NCI-H82 (cell line): ENCODE measurements around the gene ERICH6.

Source experiments
- DNase-seq: peaks from one replicate; lab custom pipeline; 2025; lab: John Stamatoyannopoulos, UW

The ERICH6 gene

GRCh38 chr3:150613709-150614480 lies 89.8 kb downstream of the ERICH6 start:
- DNase-seq: no peak

DNA sequence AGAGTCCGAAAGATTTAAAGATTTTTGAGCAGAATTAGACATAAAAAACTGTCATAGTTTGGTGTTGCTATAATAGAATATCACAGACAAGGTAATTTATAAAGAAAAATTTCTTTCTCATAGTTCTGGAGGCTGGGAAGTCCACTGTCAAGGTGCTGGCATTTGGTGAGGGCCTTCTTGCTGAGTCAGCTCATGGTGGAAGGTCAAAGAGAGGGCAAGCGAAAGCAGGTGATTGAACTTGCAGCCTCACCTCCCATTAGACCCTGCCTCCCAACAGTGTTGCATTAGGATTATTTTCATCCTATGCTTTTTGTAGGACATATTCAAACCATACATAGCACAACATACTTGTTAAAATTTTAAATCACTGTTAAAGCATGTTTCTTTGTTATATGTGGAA lies 90.7 kb downstream of the ERICH6 start:
- DNase-seq: no peak

GRCh38 chr3:150612494-150612893 lies 91.2 kb downstream of the ERICH6 start:
- no peak for DNase-seq

DNA sequence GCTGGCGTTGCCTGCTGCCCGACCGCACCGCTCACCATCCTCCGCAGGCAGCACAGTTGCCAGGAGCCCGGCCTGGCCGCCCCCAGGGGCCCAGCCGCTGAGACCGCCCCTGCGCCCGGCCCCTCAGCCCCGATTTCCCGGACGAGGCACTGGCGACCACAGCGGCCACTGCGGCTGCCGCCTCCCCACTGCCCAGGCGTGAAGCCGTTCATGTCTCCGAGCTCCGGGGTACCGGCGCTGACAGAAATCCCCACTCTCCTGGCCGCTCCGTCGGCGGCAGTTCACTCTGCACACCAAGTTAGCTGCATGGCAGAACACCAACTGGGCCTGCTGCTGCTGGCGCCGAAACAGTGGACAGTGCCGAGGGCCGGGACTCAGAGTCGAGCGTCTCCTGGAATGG lies 92.1 kb downstream of the ERICH6 start:
- no peak for DNase-seq

DNA sequence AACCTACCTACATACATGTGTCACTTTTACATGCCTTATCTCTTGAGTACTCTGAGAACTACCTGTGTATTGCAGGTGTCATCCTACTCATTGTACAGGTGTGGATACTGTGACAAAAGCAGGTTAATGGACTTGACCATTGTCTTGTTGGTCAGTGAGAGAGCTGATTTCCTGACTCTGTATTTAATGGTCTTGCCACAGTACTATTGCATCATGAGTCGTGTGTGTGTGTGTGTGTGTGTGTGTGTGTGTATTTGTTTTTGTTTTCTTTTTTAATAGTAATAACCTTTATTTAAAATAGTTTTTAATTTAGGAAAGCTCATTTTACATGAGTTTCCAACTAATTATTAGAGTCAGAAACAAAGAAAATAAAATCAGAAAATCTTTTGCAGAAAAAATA lies 92.9 kb downstream of the ERICH6 start:
- DNase-seq: no peak

- no peak for DNase-seq
Measured at GRCh38 chr3:150609988-150610387, 93.7 kb downstream of the ERICH6 start.
